GM18519 (cell line): ENCODE data around the gene TUBA3C.
"Not testable (repeated sequence)": the region's sequence is repeated elsewhere in the genome, so short reads cannot be mapped to it uniquely, and the experiment has no call there.

ENCODE experiments used
- ATAC-seq: cut with Tn5 transposase; IDR thresholded peaks from one replicate; pipeline ENCODE4 v1.9.1; 2021; ENCODE audit warnings: mild to moderate bottlenecking, moderate library complexity; ENCODE audit not compliant: unreplicated experiment, low FRiP score

Gene TUBA3C

GRCh38 chr13:19181621-19182485 is at the start of gene TUBA3C:
TUBA3C (minus strand) TSS chr13:19181824; CDS start chr13:19181747, 77 bp downstream.
- ATAC-seq = no peak

DNA sequence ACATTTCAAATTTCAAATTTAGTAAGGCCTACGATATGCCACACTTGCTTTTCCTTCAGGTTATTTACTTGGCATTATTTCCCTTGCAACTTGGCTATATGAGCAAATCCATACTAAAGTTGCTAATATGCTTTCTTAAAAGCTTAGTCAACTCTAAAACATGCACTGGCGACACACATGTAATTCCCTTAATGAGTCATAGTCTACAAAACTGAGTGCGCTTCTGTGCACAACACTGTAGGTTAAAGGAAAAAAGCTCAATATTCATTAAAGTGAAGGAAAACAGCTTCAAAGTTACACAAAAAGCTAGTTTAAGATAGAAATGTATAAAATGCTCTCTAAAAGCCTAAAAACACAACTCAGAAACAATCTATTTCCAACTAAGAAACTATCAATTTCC is 25.8 kb upstream of the TUBA3C start:
- ATAC-seq = not testable (repeated sequence)

GRCh38 chr13:19192622-19193021 is 11.0 kb upstream of the TUBA3C start:
- ATAC-seq = not testable (repeated sequence)

DNA sequence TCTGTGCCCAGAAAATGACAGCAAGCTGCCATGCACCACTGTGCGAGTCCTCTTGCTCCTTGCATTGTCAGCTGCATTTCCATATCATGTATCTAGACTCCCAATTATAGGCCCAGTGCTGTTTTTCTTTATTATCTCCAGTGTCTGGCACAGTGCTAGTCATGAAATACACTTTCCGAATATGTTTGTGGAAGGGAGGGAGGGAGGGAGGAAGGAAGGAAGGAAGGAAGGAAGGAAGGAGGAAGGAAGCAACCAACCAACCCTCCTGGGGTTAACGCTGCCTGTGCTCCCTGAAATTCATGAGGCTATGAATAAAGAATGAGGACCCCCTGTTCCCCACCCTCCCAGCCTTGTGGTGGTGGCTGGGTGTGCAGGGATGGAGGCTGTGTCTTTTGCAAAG is 8.3 kb upstream of the TUBA3C start:
- ATAC-seq = not testable (repeated sequence)

GRCh38 chr13:19189368-19189767 is 7.7 kb upstream of the TUBA3C start:
- not testable (repeated sequence) for ATAC-seq

GRCh38 chr13:19185865-19186645 is 4.4 kb upstream of the TUBA3C start:
- ATAC-seq = no peak

DNA sequence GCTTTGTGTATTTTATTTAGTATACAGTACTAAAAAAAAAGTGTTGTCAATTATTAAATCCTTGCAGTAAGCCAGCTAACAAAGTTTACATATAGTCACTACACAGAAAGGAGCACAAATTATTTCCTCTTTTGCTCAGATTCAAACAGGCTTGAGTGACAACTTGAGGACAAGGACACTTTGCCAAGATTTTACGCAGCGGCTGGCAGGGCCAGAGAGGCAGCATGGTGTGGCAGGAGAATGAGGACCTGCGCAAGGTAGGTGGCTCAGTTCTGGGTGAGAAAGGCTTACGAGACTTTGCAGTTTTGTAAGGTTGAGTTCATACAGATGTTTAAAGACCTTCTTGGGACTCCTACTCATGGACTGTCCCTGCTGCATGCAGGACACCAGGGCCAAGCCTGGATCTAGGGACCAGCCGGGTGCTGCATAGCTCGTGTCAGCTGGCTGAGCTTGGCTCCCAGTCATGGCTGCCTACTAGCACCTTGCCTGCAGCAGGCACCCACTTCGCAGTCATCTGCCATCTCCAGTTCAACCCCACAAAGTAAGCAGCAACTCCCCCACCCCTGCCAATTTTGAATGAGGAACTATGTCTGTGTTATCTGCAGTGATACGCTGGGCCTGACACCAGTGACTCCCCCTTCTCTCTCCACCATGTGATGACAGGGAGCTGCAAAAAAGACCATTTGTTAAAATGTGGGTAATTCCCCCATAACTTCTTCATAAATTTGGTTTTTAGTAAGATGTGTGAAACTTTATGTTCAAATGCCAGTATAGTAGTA is 3.7 kb upstream of the TUBA3C start:
- no peak for ATAC-seq

DNA sequence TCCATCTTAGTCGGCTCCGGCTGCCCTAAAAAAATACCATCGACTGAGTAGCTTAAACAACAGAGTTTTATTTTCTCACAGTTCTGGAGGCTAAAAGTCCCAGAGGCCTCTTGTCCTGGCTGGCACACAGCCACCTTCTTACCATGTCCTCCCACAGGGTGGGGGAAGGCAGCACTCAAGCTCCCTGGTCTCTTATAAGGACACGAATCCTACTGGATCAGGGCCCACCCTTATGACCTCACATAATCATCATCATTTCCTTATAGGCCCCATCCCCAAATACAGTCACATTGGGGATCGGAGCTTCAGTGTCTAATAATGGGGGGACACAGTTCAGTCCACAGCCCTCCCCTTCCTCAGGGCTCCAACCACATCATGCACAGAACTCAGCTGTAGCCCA is 2.6 kb upstream of the TUBA3C start:
- ATAC-seq = no peak

DNA sequence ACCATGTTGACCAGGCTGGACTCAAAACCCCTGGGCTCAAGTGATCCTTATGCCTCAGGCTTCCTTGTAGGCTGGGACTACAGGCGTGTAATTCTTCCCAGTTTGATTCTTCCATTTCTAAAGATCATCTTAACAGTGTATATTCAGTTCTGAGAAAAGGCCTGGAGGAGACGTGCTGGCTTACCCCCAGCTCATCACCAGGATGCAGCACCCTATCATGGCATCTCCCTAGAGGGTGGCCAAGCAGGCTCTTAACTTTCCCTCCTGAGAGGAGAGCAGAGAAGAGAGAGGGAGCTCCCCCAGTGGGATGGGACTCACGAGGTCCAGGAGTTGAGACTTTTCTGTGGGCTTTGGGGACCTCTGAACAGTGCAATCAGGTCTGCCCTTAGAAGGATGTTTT is 2.1 kb upstream of the TUBA3C start:
- no peak for ATAC-seq

GRCh38 chr13:19182536-19182935 is 912 bp upstream of the TUBA3C start:
- no peak for ATAC-seq

- ATAC-seq = no peak
These were observed 503 bp downstream of the TUBA3C start for GRCh38 chr13:19181021-19181620.

GRCh38 chr13:19179916-19180315 is 1.7 kb downstream of the TUBA3C start:
- ATAC-seq = no peak

- no peak for ATAC-seq
These were observed 2.6 kb downstream of the TUBA3C start for GRCh38 chr13:19178901-19179593.

GRCh38 chr13:19176981-19177776 is 4.4 kb downstream of the TUBA3C start:
- not testable (repeated sequence) for ATAC-seq

- ATAC-seq = no peak
These were observed 7.9 kb downstream of the TUBA3C start for GRCh38 chr13:19173752-19174151.

- ATAC-seq = no peak
These were observed 9.0 kb downstream of the TUBA3C start for GRCh38 chr13:19172647-19173030.

DNA sequence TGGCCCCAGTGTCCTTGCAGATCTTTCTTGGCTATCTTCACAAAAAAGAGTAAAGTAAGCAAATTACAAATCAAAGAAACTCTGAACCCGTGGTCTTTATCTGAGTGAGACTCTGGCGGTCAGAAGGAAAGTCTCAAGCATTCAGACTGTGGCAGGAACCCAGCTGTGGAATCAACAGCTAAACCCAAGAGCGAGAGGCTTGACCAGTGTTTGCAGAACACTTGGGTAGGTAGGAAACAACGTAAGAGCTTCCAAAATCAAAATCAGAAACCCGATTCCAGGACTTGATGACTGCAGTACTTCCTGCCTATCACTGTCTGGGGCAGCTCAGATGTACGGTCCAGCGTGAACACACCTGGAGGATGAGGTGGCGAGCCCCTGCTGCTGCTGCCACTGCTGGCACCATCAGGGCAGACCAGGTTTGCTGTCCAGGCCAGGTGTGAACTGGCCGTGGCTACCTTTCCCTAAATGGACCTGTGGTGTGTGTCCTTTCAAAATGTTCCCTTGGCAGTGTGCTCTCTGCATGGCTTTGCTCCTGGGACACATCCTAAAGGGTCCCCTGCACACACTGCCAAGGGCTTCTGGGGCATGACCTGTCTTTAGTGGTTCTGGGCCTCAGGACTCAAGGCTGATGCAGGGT is 9.5 kb downstream of the TUBA3C start:
- no peak for ATAC-seq

DNA sequence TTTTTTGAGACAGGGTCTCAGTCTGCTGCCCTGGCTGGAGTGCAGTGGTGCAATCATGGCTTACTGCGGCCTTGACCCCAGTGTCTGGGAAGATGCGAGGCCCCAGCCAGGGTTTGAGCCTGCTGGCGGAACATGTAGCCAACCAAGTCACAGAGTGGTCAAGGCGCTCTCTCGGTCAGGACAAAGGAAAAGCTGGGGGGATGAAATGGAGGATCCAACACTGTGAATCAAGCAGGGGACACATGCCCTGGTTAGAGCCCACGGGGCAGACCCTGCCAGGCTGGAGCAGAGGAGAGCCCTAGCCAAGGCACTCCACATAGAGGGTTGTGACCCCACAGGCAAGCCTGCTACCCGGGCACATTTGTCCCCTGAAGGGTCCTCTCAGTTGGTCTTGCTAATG is 10.1 kb downstream of the TUBA3C start:
- ATAC-seq = no peak

GRCh38 chr13:19169991-19170390 is 11.6 kb downstream of the TUBA3C start:
- no peak for ATAC-seq
